ENCODE measurements around the gene DCC. TPM values are rescaled to one million over a fixed set of nuclear protein-coding genes. Genes with fewer than 3 reads are reported as not detected.

Gene DCC
- total RNA-seq, 1 experiment from 2014 or later, result not detected

- BruUV-seq (replicated peaks), result no TSS peak
- CTCF ChIA-PET, result interaction anchor here (0.7 kb wide), 1 partner anchor 1112 kb away, joined by 4 read pairs; no protein-coding TSS in a partner anchor
- Mint-ChIP-seq H3K4me1 (ENCODE audit: insufficient read depth, unreplicated experiment) (no peaks in the 10 kb centered on the region), H3K36me3 (ENCODE audit: insufficient read depth, unreplicated experiment) (peaks cover 7% of the 10 kb centered on the region), H3K9me3 (ENCODE audit: unreplicated experiment) (peaks cover 34% of the 10 kb centered on the region), H3K4me3 (ENCODE audit: unreplicated experiment) (no peak overlapping the region), H3K27ac (ENCODE audit: low read depth, unreplicated experiment) (no peak overlapping the region), H3K27me3 (ENCODE audit: insufficient read depth, unreplicated experiment) (no peaks in the 10 kb centered on the region)
- POLR2A ChIA-PET, result no interaction called here
- TF ChIP-seq, protein P1, sequence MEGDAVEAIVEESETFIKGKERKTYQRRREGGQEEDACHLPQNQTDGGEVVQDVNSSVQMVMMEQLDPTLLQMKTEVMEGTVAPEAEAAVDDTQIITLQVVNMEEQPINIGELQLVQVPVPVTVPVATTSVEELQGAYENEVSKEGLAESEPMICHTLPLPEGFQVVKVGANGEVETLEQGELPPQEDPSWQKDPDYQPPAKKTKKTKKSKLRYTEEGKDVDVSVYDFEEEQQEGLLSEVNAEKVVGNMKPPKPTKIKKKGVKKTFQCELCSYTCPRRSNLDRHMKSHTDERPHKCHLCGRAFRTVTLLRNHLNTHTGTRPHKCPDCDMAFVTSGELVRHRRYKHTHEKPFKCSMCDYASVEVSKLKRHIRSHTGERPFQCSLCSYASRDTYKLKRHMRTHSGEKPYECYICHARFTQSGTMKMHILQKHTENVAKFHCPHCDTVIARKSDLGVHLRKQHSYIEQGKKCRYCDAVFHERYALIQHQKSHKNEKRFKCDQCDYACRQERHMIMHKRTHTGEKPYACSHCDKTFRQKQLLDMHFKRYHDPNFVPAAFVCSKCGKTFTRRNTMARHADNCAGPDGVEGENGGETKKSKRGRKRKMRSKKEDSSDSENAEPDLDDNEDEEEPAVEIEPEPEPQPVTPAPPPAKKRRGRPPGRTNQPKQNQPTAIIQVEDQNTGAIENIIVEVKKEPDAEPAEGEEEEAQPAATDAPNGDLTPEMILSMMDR (IDR thresholded peaks at IDR 0.05; ENCODE audit: unreplicated experiment), result no peak
- no peak for DNase-seq (ENCODE audit: unreplicated experiment)
- intact Hi-C loops (cut with micrococcal nuclease), result no loop called here
These were observed 377.0 kb downstream of the DCC start for GRCh38 chr18:52716973-52717372.

GRCh38 chr18:52722904-52723303, 382.9 kb downstream of the DCC start:
- intact Hi-C loops (cut with micrococcal nuclease), result no loop called here
- ChIA-PET CTCF (no interaction called here), POLR2A (no interaction called here)
- BruUV-seq (replicated peaks), result no TSS peak
- Mint-ChIP-seq H3K9me3 (ENCODE audit: unreplicated experiment) (peaks cover 41% of the 10 kb centered on the region), H3K27me3 (ENCODE audit: insufficient read depth, unreplicated experiment) (no peaks in the 10 kb centered on the region), H3K36me3 (ENCODE audit: insufficient read depth, unreplicated experiment) (peaks cover 7% of the 10 kb centered on the region), H3K4me3 (ENCODE audit: unreplicated experiment) (no peak overlapping the region), H3K27ac (ENCODE audit: low read depth, unreplicated experiment) (no peak overlapping the region), H3K4me1 (ENCODE audit: insufficient read depth, unreplicated experiment) (no peaks in the 10 kb centered on the region)
- TF ChIP-seq, protein P1 (IDR thresholded peaks at IDR 0.05; ENCODE audit: unreplicated experiment), result no peak
- no peak for DNase-seq (ENCODE audit: unreplicated experiment)

DNA sequence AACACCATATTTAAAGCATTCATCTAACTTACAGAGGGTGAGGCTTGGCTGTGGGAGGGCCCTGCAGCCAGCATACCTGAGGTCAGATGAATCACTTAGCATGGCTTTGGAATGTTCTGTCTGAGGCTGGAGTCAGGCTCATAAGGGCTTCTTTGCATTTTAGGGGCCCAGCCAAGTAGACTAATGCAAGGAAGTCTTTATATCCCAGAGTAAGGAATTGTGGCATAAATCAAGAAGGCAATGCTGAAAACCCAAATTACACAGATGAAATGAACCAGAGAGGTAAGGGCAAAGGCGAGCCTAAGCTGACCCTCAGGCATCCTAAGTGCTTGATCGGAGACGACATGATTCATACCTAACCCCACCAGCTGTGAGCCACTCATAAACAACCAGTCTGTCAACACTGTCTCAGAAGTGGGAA, 383.6 kb downstream of the DCC start:
- CTCF ChIA-PET, result no interaction called here
- peaks cover 41% of the 10 kb centered on the region for H3K9me3 Mint-ChIP-seq (ENCODE audit: unreplicated experiment)
- POLR2A ChIA-PET, result no interaction called here
- no TSS peak for BruUV-seq (replicated peaks)
- TF ChIP-seq, protein P1 (IDR thresholded peaks at IDR 0.05; ENCODE audit: unreplicated experiment), result no peak
- no peaks in the 10 kb centered on the region for H3K27me3 Mint-ChIP-seq (ENCODE audit: insufficient read depth, unreplicated experiment)
- H3K36me3 Mint-ChIP-seq (ENCODE audit: insufficient read depth, unreplicated experiment), result peaks cover 7% of the 10 kb centered on the region
- peak; percentile 2 for DNase-seq (ENCODE audit: unreplicated experiment)
- no peak overlapping the region for H3K27ac Mint-ChIP-seq (ENCODE audit: low read depth, unreplicated experiment)
- H3K4me3 Mint-ChIP-seq (ENCODE audit: unreplicated experiment), result no peak overlapping the region
- intact Hi-C loops (cut with micrococcal nuclease), result no loop called here
- H3K4me1 Mint-ChIP-seq (ENCODE audit: insufficient read depth, unreplicated experiment), result no peaks in the 10 kb centered on the region

GRCh38 chr18:52730972-52731619, 391.1 kb downstream of the DCC start:
- Mint-ChIP-seq H3K27me3 (ENCODE audit: insufficient read depth, unreplicated experiment) (no peaks in the 10 kb centered on the region), H3K36me3 (ENCODE audit: insufficient read depth, unreplicated experiment) (no peaks in the 10 kb centered on the region), H3K9me3 (ENCODE audit: unreplicated experiment) (peaks cover 18% of the 10 kb centered on the region), H3K27ac (ENCODE audit: low read depth, unreplicated experiment) (no peak overlapping the region), H3K4me1 (ENCODE audit: insufficient read depth, unreplicated experiment) (no peaks in the 10 kb centered on the region), H3K4me3 (ENCODE audit: unreplicated experiment) (no peak overlapping the region)
- intact Hi-C loops (cut with micrococcal nuclease), result no loop called here
- no TSS peak for BruUV-seq (replicated peaks)
- TF ChIP-seq, protein P1 (IDR thresholded peaks at IDR 0.05; ENCODE audit: unreplicated experiment), result no peak
- ChIA-PET POLR2A (no interaction called here), CTCF (no interaction called here)
- DNase-seq (ENCODE audit: unreplicated experiment), result no peak

All from MCF 10A (cell line).